ENCODE results near the gene ZDHHC20.

DNA sequence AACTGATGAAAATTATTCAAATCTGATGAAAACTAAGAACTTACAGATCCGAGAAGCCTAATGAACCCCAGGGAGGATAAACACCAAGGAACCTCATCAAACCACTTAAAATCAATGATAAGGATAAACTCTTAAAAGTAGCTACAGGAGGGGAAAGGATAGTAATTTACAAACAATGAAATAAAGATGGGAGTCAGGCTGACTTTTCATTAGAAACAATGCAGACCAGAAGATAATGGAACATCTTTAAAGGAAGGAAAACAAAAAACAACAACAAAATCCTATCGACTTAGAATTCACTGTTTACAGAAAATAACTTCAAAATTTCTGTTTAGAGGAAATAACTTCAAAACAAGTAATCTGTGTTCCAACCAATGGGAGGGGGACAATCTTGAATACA, 73.4 kb downstream of the ZDHHC20 start:
- TF ChIP-seq PAX5 (IDR thresholded peaks at IDR 0.05; ENCODE audit: insufficient read depth, low read length, severe bottlenecking) (no peak), POLR2A (IDR thresholded peaks at IDR 0.05; ENCODE audit: low read depth, low read length) (no peak), POLR2AphosphoS5 (IDR thresholded peaks at IDR 0.05; ENCODE audit: low read depth, low read length) (no peak), TAF1 (IDR thresholded peaks at IDR 0.05; ENCODE audit: low read depth, low read length) (no peak), POU2F2 (IDR thresholded peaks at IDR 0.05; ENCODE audit: low read depth, low read length) (no peak), SPI1 (IDR thresholded peaks at IDR 0.05; ENCODE audit: low read depth, low read length) (no peak)

Data from GM12891 (cell line).